DND-41 (cell line): ENCODE measurements around the gene DDX39A.

Experiments
- CTCF ChIP-seq: IDR thresholded peaks from 2 replicates; pipeline ENCODE4 v1.5.1; 2012; ENCODE audit warnings: borderline replicate concordance, low read length, moderate library complexity, mild to moderate bottlenecking; ENCODE audit not compliant: poor library complexity, severe bottlenecking; ENCODE audit errors: extremely low read depth
- EZH2 ChIP-seq: IDR thresholded peaks from 3 replicates; pipeline ENCODE4 v1.6.1; 2012; ENCODE audit warnings: borderline replicate concordance, low read depth, mild to moderate bottlenecking, moderate library complexity, low read length, inconsistent platforms; ENCODE audit not compliant: severe bottlenecking

- TF ChIP-seq EZH2 (no peak), CTCF (no peak)
Measured at GRCh38 chr19:14434543-14435319, 15.6 kb upstream of the DDX39A start.
